Measurements from ENCODE around the gene ADGRE3. TPM values are rescaled to one million over a fixed set of nuclear protein-coding genes. Genes with fewer than 3 reads are reported as not detected.
"Not testable (repeated sequence)": the region's sequence is repeated elsewhere in the genome, so short reads cannot be mapped to it uniquely, and the experiment has no call there.

ADGRE3 gene
- total RNA-seq, 1 donor from 2014 or later = not detected

DNA sequence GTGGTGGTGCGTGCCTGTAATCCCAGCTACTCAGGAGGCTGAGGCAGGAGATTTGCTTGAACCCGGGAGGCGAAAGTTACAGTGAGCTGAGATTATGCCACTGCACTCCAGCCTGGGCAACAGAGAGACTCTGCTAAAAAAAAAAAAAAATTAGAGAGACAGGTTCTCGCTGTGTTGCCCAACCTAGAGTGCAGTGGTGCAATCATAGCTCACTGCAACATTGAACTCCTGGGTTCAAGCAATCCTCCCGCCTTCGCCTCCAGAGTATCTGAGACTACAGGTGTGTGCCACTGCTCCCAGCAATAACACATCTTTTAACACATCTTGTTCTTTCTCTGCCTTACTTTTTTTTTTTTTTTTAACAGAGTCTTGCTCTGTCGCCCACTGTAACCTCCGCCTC lies 59.0 kb downstream of the ADGRE3 start:
- Mint-ChIP-seq H3K27me3 (ENCODE audit: insufficient read depth, low read depth) (peaks cover 7% of the 10 kb centered on the region), H3K9me3 (peaks cover 13% of the 10 kb centered on the region)

DNA sequence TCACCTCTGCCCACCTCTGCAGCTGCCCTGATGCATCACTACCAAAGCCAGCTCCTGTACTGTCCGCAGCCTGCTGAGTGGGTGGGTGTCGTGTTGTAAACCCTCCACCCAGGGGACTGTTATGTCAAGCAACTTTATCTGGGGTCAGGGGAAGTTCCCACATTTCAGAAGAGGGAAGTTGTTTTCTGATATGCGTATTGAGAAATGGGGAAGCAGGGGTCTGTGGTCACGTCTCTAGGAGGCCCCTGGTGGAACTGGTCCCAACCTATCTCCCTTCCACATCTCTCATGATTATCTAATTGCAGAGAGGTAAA lies 60.6 kb downstream of the ADGRE3 start:
- Mint-ChIP-seq H3K4me1 (no peaks in the 10 kb centered on the region), H3K36me3 (no peaks in the 10 kb centered on the region), H3K27ac (no peak overlapping the region), H3K9me3 (peaks cover 3% of the 10 kb centered on the region), H3K4me3 (no peak overlapping the region), H3K27me3 (ENCODE audit: insufficient read depth, low read depth) (peaks cover 5% of the 10 kb centered on the region)
- DNase-seq (ENCODE audit: low spot score) = no peak
- Histone ChIP-seq H3K9me3 (ENCODE audit: low read depth) (no peaks in the 10 kb centered on the region), H4K20me1 (ENCODE audit: low read depth) (no peaks in the 10 kb centered on the region), H3K4me3 (no peak overlapping the region), H3K9ac (no peak overlapping the region), H3F3A (ENCODE audit: low read depth) (no peaks in the 10 kb centered on the region), H2AFZ (replicated peaks) (no peak overlapping the region), H3K79me2 (ENCODE audit: low read depth) (no peaks in the 10 kb centered on the region), H3K4me1 (no peaks in the 10 kb centered on the region), H3K27ac (no peak overlapping the region), H3K36me3 (no peaks in the 10 kb centered on the region), H3K27me3 (no peaks in the 10 kb centered on the region), H3K4me2 (no peak overlapping the region)
- TF ChIP-seq, protein P1, sequence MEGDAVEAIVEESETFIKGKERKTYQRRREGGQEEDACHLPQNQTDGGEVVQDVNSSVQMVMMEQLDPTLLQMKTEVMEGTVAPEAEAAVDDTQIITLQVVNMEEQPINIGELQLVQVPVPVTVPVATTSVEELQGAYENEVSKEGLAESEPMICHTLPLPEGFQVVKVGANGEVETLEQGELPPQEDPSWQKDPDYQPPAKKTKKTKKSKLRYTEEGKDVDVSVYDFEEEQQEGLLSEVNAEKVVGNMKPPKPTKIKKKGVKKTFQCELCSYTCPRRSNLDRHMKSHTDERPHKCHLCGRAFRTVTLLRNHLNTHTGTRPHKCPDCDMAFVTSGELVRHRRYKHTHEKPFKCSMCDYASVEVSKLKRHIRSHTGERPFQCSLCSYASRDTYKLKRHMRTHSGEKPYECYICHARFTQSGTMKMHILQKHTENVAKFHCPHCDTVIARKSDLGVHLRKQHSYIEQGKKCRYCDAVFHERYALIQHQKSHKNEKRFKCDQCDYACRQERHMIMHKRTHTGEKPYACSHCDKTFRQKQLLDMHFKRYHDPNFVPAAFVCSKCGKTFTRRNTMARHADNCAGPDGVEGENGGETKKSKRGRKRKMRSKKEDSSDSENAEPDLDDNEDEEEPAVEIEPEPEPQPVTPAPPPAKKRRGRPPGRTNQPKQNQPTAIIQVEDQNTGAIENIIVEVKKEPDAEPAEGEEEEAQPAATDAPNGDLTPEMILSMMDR (IDR thresholded peaks at IDR 0.05) = no peak
- TF ChIP-seq EZH2phosphoT487 (IDR thresholded peaks at IDR 0.05) (no peak), EZH2 (IDR thresholded peaks at IDR 0.05) (no peak)

More for the DNA sequence above, 59.0 kb downstream of the ADGRE3 start:
- no peak overlapping the region for H2AFZ ChIP-seq (replicated peaks)
- no peak overlapping the region for H3K9ac ChIP-seq
- H3K4me2 ChIP-seq = no peak overlapping the region
- H3K4me3 ChIP-seq = no peak overlapping the region
- H3K27me3 ChIP-seq = no peaks in the 10 kb centered on the region
- no peaks in the 10 kb centered on the region for H3K36me3 Mint-ChIP-seq
- no peaks in the 10 kb centered on the region for H3K36me3 ChIP-seq
- no peaks in the 10 kb centered on the region for H3K79me2 ChIP-seq (ENCODE audit: low read depth)
- H3K4me3 Mint-ChIP-seq = no peak overlapping the region
- H3K4me1 ChIP-seq = no peaks in the 10 kb centered on the region
- H3K27ac Mint-ChIP-seq = no peak overlapping the region
- no peak overlapping the region for H3K27ac ChIP-seq
- no peaks in the 10 kb centered on the region for H3K4me1 Mint-ChIP-seq
- TF ChIP-seq EZH2 (IDR thresholded peaks at IDR 0.05) = no peak
- TF ChIP-seq, protein P1 (IDR thresholded peaks at IDR 0.05) = no peak
- TF ChIP-seq EZH2phosphoT487 (IDR thresholded peaks at IDR 0.05) = no peak
- no peaks in the 10 kb centered on the region for H3F3A ChIP-seq (ENCODE audit: low read depth)
- H4K20me1 ChIP-seq (ENCODE audit: low read depth) = no peaks in the 10 kb centered on the region
- DNase-seq (ENCODE audit: low spot score) = no peak
- H3K9me3 ChIP-seq (ENCODE audit: low read depth) = peaks cover 10% of the 10 kb centered on the region

DNA sequence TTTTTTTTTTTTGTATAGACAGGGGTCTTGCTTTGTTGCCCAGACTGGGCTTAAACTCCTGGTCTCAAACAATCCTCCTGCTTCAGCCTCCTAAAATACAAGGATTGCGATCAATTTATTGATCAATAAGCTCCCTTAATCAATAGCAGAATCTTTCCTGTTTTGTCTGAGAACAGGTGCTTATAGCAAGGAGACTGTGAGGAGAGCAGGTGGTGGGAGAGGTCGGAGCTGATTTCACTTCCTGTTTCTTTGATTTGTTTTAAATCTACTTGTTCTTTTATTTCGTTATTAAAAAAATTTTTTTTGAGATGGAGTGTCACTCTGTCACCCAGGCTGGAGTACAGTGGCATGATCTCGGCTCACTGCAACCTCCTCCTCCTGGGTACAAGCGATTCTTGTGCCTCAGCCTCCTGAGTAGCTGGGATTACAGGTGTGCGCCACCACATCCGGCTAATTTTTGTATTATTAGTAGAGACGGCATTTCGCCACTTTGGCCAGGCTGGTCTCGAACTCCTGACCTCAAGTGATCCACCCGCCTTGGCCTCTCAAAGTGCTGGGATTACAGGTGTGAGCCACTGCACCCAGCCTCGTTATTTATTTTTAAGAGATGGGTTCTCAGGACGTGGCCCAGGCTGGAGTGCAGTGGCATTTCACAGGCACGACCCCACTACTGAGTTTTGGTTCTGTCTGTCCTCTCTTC lies 61.1 kb downstream of the ADGRE3 start:
- H2AFZ ChIP-seq (replicated peaks); H3K4me1 ChIP-seq; H3K4me1 Mint-ChIP-seq; H3K4me2 ChIP-seq; H3K9me3 ChIP-seq (ENCODE audit: low read depth); H3K36me3 Mint-ChIP-seq; H3K27ac ChIP-seq; H3K9ac ChIP-seq; H3K79me2 ChIP-seq (ENCODE audit: low read depth); H3K36me3 ChIP-seq; DNase-seq (ENCODE audit: low spot score); H3K4me3 ChIP-seq; H4K20me1 ChIP-seq (ENCODE audit: low read depth); H3K27ac Mint-ChIP-seq; H3K27me3 ChIP-seq; H3F3A ChIP-seq (ENCODE audit: low read depth); H3K4me3 Mint-ChIP-seq; H3K27me3 Mint-ChIP-seq (ENCODE audit: insufficient read depth, low read depth); H3K9me3 Mint-ChIP-seq: not testable (repeated sequence)

DNA sequence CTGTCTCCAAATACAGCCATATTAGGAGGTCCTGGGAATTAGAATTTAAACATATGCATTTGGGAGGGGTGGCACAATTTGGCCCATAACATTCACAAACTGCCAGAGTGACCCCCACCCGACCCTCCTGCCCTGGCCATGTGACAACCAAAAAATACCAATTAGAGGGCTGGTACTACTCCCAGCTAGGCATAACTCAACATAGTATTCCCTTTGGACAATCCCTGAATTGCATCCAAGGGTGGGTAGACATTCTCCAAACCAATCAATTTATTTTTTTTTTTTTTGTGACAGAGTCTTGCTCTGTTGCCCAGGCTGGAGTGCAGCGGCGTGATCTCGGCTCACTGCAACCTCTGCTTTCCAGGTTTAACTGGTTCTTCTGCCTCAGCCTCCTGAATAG lies 62.0 kb downstream of the ADGRE3 start:
- no peak overlapping the region for H3K9ac ChIP-seq
- TF ChIP-seq EZH2phosphoT487 (IDR thresholded peaks at IDR 0.05) (no peak), EZH2 (IDR thresholded peaks at IDR 0.05) (no peak)
- TF ChIP-seq, protein P1 (IDR thresholded peaks at IDR 0.05) = no peak
- no peak overlapping the region for H2AFZ ChIP-seq (replicated peaks)
- Mint-ChIP-seq H3K27ac (no peak overlapping the region), H3K4me1 (no peaks in the 10 kb centered on the region), H3K9me3 (no peaks in the 10 kb centered on the region), H3K4me3 (no peak overlapping the region), H3K27me3 (ENCODE audit: insufficient read depth, low read depth) (peaks cover 6% of the 10 kb centered on the region), H3K36me3 (no peaks in the 10 kb centered on the region)
- no peak overlapping the region for H3K4me3 ChIP-seq
- no peaks in the 10 kb centered on the region for H4K20me1 ChIP-seq (ENCODE audit: low read depth)
- H3K27ac ChIP-seq = no peak overlapping the region
- H3F3A ChIP-seq (ENCODE audit: low read depth) = no peaks in the 10 kb centered on the region
- DNase-seq (ENCODE audit: low spot score) = no peak
- H3K27me3 ChIP-seq = no peaks in the 10 kb centered on the region
- H3K9me3 ChIP-seq (ENCODE audit: low read depth) = no peaks in the 10 kb centered on the region
- no peaks in the 10 kb centered on the region for H3K79me2 ChIP-seq (ENCODE audit: low read depth)
- no peaks in the 10 kb centered on the region for H3K36me3 ChIP-seq
- H3K4me2 ChIP-seq = no peak overlapping the region
- H3K4me1 ChIP-seq = no peaks in the 10 kb centered on the region

DNA sequence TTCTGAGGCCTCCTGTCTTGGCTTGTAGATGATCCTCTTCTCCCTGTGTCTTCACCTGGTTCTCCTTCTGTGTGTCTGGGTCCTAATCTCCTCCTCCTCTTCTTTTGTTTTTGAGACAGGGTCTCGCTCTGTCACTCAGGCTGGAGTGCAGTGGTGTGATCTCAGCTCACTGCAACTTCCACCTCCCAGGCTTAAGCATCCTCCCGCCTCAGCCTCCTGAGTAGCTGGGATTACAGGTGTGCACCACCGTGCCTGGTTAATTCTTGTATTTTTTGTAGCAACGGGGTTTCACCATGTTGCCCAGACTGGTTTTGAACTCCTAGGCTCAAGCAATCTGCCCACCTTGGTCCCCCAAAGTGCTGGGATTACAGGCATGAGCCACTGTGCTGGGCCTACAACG lies 62.4 kb downstream of the ADGRE3 start:
- not testable (repeated sequence) for H3K79me2 ChIP-seq (ENCODE audit: low read depth); H3K9me3 ChIP-seq (ENCODE audit: low read depth); H3K4me3 ChIP-seq; H3K27ac ChIP-seq; H3K4me2 ChIP-seq; H3K27me3 Mint-ChIP-seq (ENCODE audit: insufficient read depth, low read depth); H3K36me3 ChIP-seq; H3K9ac ChIP-seq; H3K36me3 Mint-ChIP-seq; H3K4me1 ChIP-seq; H3K4me3 Mint-ChIP-seq; H4K20me1 ChIP-seq (ENCODE audit: low read depth); H3K27me3 ChIP-seq; H3K9me3 Mint-ChIP-seq; DNase-seq (ENCODE audit: low spot score); H2AFZ ChIP-seq (replicated peaks); H3K27ac Mint-ChIP-seq; H3F3A ChIP-seq (ENCODE audit: low read depth); H3K4me1 Mint-ChIP-seq
